Left colon (tissue), 2 donors: ENCODE data around the gene RACGAP1. TPM values are rescaled to one million over a fixed set of nuclear protein-coding genes. Genes with fewer than 3 reads are reported as not detected.
A peak's percentile ranks its signal among the peaks of the same experiment; 100 is the strongest.

Experiments used
- ATAC-seq: fragments of 200-7000 bp; cut with Tn5 transposase; one replicate; pipeline ENCODE4 v1.9.1; 2020; ENCODE audit warnings: mild to moderate bottlenecking, moderate library complexity
- DNase-seq, 2 donors: peaks; one replicate each; pipeline ENCODE4 v3.0.0-alpha.2; 2020
- intact Hi-C, 2 donors: fragments of 100-400 bp; cut with DNase I in 1 of 2; cut with micrococcal nuclease in 1 of 2; formaldehyde crosslinking; loops; one replicate each; pipeline versions ENCODE4 v1.11.2 to v1.14.0; 2022; cut with DNase I, micrococcal nuclease
- total RNA-seq, 2 donors: library from RNA; stranded (reverse); fragmentation: NEBNext Ultra II Directional; extraction: Animal tissue kit (Norgen Biotek cat#: 25700); gene quantifications; one replicate each; pipeline ENCODE4 v1.2.1, GENCODE V29; 2021
- donor health status: DM: no; HTN: no; CAD: no.
- donor health status: DM: yes; HTN: yes; CAD: no.

Gene RACGAP1
- total RNA-seq, 2 donors from 2014 or later: 20.0 to 25.4 TPM

- ATAC-seq (no peak), DNase-seq (no peak)
- intact Hi-C loops: loop anchor here in 1 of 2 donors (10.0 kb wide), 1 partner anchor 93 kb away; the partner anchor contains the start of gene AQP5
Observed at GRCh38 chr12:50057896-50058670, 32.8 kb upstream of the RACGAP1 start.

- DNase-seq (peak; percentile 57 to 71), ATAC-seq (peak; percentile 80)
- intact Hi-C loops: loop anchor here in 1 of 2 donors (10.0 kb wide), 1 partner anchor 92 kb away; the partner anchor contains the start of gene AQP5
Observed at GRCh38 chr12:50057000-50057841, 31.9 kb upstream of the RACGAP1 start, which contains the start of gene ASIC1. TSS of gene ASIC1 (plus strand) at chr12:50057596. CDS start at chr12:50058767, 1,171 bp downstream.

GRCh38 chr12:50056639-50056976, 31.3 kb upstream of the RACGAP1 start:
- intact Hi-C loops: loop anchor here in 1 of 2 donors (10.0 kb wide), 1 partner anchor 92 kb away; the partner anchor contains the start of gene AQP5
- DNase-seq (no peak), ATAC-seq (no peak)

- DNase-seq: peak in 1 of 2 donors; percentile 51
- intact Hi-C loops: loop anchor here in 1 of 2 donors (10.0 kb wide), 1 partner anchor 91 kb away; the partner anchor contains the start of gene AQP5
Observed at GRCh38 chr12:50055831-50056638, 30.7 kb upstream of the RACGAP1 start.

GRCh38 chr12:50053583-50053982, 28.3 kb upstream of the RACGAP1 start:
- no peak for ATAC-seq
- no peak for DNase-seq
- intact Hi-C loops: loop anchor here (5.0 to 10.0 kb wide), 2 partner anchors 81 to 89 kb away; partner anchors contain the start of genes AQP5 (in 1 of the 2) and AQP6 (in 1 of the 2)

More at GRCh38 chr12:50055831-50056638, 30.7 kb upstream of the RACGAP1 start:
- ATAC-seq: peak; percentile 65

GRCh38 chr12:50052964-50053363, 27.7 kb upstream of the RACGAP1 start:
- no peak for DNase-seq
- no peak for ATAC-seq
- intact Hi-C loops: loop anchor here (5.0 to 10.0 kb wide), 2 partner anchors 81 to 88 kb away; partner anchors contain the start of genes AQP5 (in 1 of the 2) and AQP6 (in 1 of the 2)

- DNase-seq: no peak
- ATAC-seq: no peak
- intact Hi-C loops: loop anchor here (5.0 to 10.0 kb wide), 2 partner anchors 80 to 88 kb away; partner anchors contain the start of genes AQP5 (in 1 of the 2) and AQP6 (in 1 of the 2)
Observed at GRCh38 chr12:50052544-50052943, 27.2 kb upstream of the RACGAP1 start.

GRCh38 chr12:50051101-50051806, 26.0 kb upstream of the RACGAP1 start:
- ATAC-seq (no peak), DNase-seq (no peak)
- intact Hi-C loops: loop anchor here (5.0 to 10.0 kb wide), 2 partner anchors 79 to 86 kb away; partner anchors contain the start of genes AQP5 (in 1 of the 2) and AQP6 (in 1 of the 2)

- DNase-seq (peak in 1 of 2 donors; percentile 53), ATAC-seq (peak; percentile 68)
- intact Hi-C loops: loop anchor here (5.0 to 10.0 kb wide), 2 partner anchors 78 to 86 kb away; partner anchors contain the start of genes AQP5 (in 1 of the 2) and AQP6 (in 1 of the 2)
Observed at GRCh38 chr12:50050410-50051098, 25.3 kb upstream of the RACGAP1 start.

- DNase-seq (no peak), ATAC-seq (no peak)
- intact Hi-C loops: loop anchor here (5.0 to 10.0 kb wide), 2 partner anchors 78 to 85 kb away; partner anchors contain the start of genes AQP5 (in 1 of the 2) and AQP6 (in 1 of the 2)
Observed at GRCh38 chr12:50050119-50050385, 24.8 kb upstream of the RACGAP1 start.

- ATAC-seq (no peak), DNase-seq (no peak)
- intact Hi-C loops: loop anchor here (5.0 to 10.0 kb wide), 2 partner anchors 77 to 85 kb away; partner anchors contain the start of genes AQP5 (in 1 of the 2) and AQP6 (in 1 of the 2)
Observed at GRCh38 chr12:50049254-50050118, 24.2 kb upstream of the RACGAP1 start.

- intact Hi-C loops: no loop called here
- DNase-seq (no peak), ATAC-seq (no peak)
Observed at GRCh38 chr12:50047693-50048250, 22.5 kb upstream of the RACGAP1 start.

GRCh38 chr12:50043854-50044253, 18.6 kb upstream of the RACGAP1 start:
- intact Hi-C loops: no loop called here
- DNase-seq (no peak), ATAC-seq (no peak)

GRCh38 chr12:50043308-50043707, 18.0 kb upstream of the RACGAP1 start:
- intact Hi-C loops: no loop called here
- DNase-seq (no peak), ATAC-seq (no peak)

GRCh38 chr12:50042693-50043092, 17.4 kb upstream of the RACGAP1 start:
- ATAC-seq (no peak), DNase-seq (no peak)
- intact Hi-C loops: no loop called here

GRCh38 chr12:50041962-50042361, 16.7 kb upstream of the RACGAP1 start:
- ATAC-seq (no peak), DNase-seq (no peak)
- intact Hi-C loops: no loop called here
